Islet precursor cell (in vitro differentiated cells): ENCODE measurements around the gene PLOD1.

Experiments
- DNase-seq: peaks from one replicate; pipeline ENCODE4 v3.0.0-alpha.2; 2018

The PLOD1 gene

GRCh38 chr1:12009318-12009947 is 74.9 kb downstream of the PLOD1 start:
- DNase-seq: no peak

- no peak for DNase-seq
These were observed 76.4 kb downstream of the PLOD1 start for GRCh38 chr1:12010746-12011570.

GRCh38 chr1:12011998-12012397 is 77.5 kb downstream of the PLOD1 start:
- DNase-seq: no peak

GRCh38 chr1:12012560-12013316 is 78.2 kb downstream of the PLOD1 start:
- no peak for DNase-seq

- DNase-seq: peak; percentile 62
These were observed 79.8 kb downstream of the PLOD1 start for GRCh38 chr1:12014141-12014991.

- DNase-seq: no peak
These were observed 80.5 kb downstream of the PLOD1 start for GRCh38 chr1:12015001-12015491.

GRCh38 chr1:12015499-12015898 is 81.0 kb downstream of the PLOD1 start:
- DNase-seq: no peak

- no peak for DNase-seq
These were observed 81.7 kb downstream of the PLOD1 start for GRCh38 chr1:12016182-12016581.

GRCh38 chr1:12019858-12020509 is 85.5 kb downstream of the PLOD1 start:
- no peak for DNase-seq

- no peak for DNase-seq
These were observed 87.1 kb downstream of the PLOD1 start for GRCh38 chr1:12021616-12022015.

GRCh38 chr1:12022036-12022435 is 87.5 kb downstream of the PLOD1 start:
- DNase-seq: no peak
